Measurements from ENCODE around the gene CALM1. TPM values are rescaled to one million over a fixed set of nuclear protein-coding genes. Genes with fewer than 3 reads are reported as not detected.

Gene CALM1
- total RNA-seq, 2 donors from 2014 or later: 237 to 287 TPM

- WGBS: 76% methylated on average over 6 of the region's 6 CpGs
- H3K4me1 ChIP-seq (replicated peaks): no peaks in the 10 kb centered on the region
- no peak for TF ChIP-seq POLR2AphosphoS5 (IDR thresholded peaks at IDR 0.05)
- TF ChIP-seq POLR2A (IDR thresholded peaks at IDR 0.05): no peak
- no peaks in the 10 kb centered on the region for H3K27me3 ChIP-seq (replicated peaks; ENCODE audit: insufficient read depth)
- H3K27ac ChIP-seq: no peak overlapping the region
- no peak overlapping the region for H3K4me3 ChIP-seq
- intact Hi-C loops (cut with DNase I): no loop called here
- no peaks in the 10 kb centered on the region for H3K36me3 ChIP-seq
- peak; percentile 10 for DNase-seq (ENCODE audit: low spot score)
- H3K9me3 ChIP-seq: no peaks in the 10 kb centered on the region
These were observed 47.4 kb downstream of the CALM1 start for GRCh38 chr14:90444077-90444696.

- Histone ChIP-seq H3K27ac (no peak overlapping the region), H3K4me3 (no peak overlapping the region), H3K36me3 (no peaks in the 10 kb centered on the region), H3K27me3 (replicated peaks; ENCODE audit: insufficient read depth) (no peaks in the 10 kb centered on the region), H3K9me3 (no peaks in the 10 kb centered on the region), H3K4me1 (replicated peaks) (no peaks in the 10 kb centered on the region)
- WGBS: 97% methylated on average over 4 of the region's 4 CpGs
- no peak for DNase-seq (ENCODE audit: low spot score)
- TF ChIP-seq CTCF (IDR thresholded peaks at IDR 0.05) (no peak), POLR2A (IDR thresholded peaks at IDR 0.05) (no peak), POLR2AphosphoS5 (IDR thresholded peaks at IDR 0.05) (no peak)
- intact Hi-C loops (cut with DNase I): no loop called here
These were observed 48.2 kb downstream of the CALM1 start for GRCh38 chr14:90445011-90445410.

GRCh38 chr14:90446405-90446804 is 49.6 kb downstream of the CALM1 start:
- Histone ChIP-seq H3K4me1 (replicated peaks) (no peaks in the 10 kb centered on the region), H3K36me3 (no peaks in the 10 kb centered on the region), H3K4me3 (no peak overlapping the region), H3K27me3 (replicated peaks; ENCODE audit: insufficient read depth) (no peaks in the 10 kb centered on the region), H3K9me3 (no peaks in the 10 kb centered on the region), H3K27ac (no peak overlapping the region)
- intact Hi-C loops (cut with DNase I): no loop called here
- DNase-seq (ENCODE audit: low spot score): no peak
- TF ChIP-seq POLR2AphosphoS5 (IDR thresholded peaks at IDR 0.05) (no peak), CTCF (IDR thresholded peaks at IDR 0.05) (no peak), POLR2A (IDR thresholded peaks at IDR 0.05) (no peak)
- 81% methylated on average over 4 of the region's 4 CpGs for WGBS

- Histone ChIP-seq H3K9me3 (no peaks in the 10 kb centered on the region), H3K27ac (no peak overlapping the region), H3K36me3 (no peaks in the 10 kb centered on the region), H3K4me3 (no peak overlapping the region), H3K4me1 (replicated peaks) (no peaks in the 10 kb centered on the region), H3K27me3 (replicated peaks; ENCODE audit: insufficient read depth) (no peaks in the 10 kb centered on the region)
- no peak for DNase-seq (ENCODE audit: low spot score)
- intact Hi-C loops (cut with DNase I): no loop called here
- TF ChIP-seq POLR2AphosphoS5 (IDR thresholded peaks at IDR 0.05): no peak
- TF ChIP-seq POLR2A (IDR thresholded peaks at IDR 0.05): no peak
- 92% methylated on average over 9 of the region's 9 CpGs for WGBS
These were observed 51.1 kb downstream of the CALM1 start for GRCh38 chr14:90447720-90448497.

- Histone ChIP-seq H3K4me1 (replicated peaks) (no peaks in the 10 kb centered on the region), H3K4me3 (no peak overlapping the region), H3K36me3 (no peaks in the 10 kb centered on the region), H3K9me3 (no peaks in the 10 kb centered on the region), H3K27me3 (replicated peaks; ENCODE audit: insufficient read depth) (no peaks in the 10 kb centered on the region), H3K27ac (no peak overlapping the region)
- WGBS: 89% methylated on average over 5 of the region's 5 CpGs
- no peak for DNase-seq (ENCODE audit: low spot score)
- intact Hi-C loops (cut with DNase I): no loop called here
- TF ChIP-seq CTCF (IDR thresholded peaks at IDR 0.05): no peak
- no peak for TF ChIP-seq POLR2A (IDR thresholded peaks at IDR 0.05)
- no peak for TF ChIP-seq POLR2AphosphoS5 (IDR thresholded peaks at IDR 0.05)
These were observed 52.6 kb downstream of the CALM1 start for GRCh38 chr14:90449411-90449810.

All from prostate gland (tissue), 2 donors.